NCI-H2029 (cell line): Measurements from ENCODE around the gene SPATS2L.

ENCODE experiments used
- DNase-seq: peaks from one replicate; lab custom pipeline; 2025; lab: John Stamatoyannopoulos, UW

SPATS2L gene

GRCh38 chr2:200306196-200306930, at the start of gene SPATS2L:
TSS of gene SPATS2L (plus strand) at chr2:200306693. CDS start at chr2:200389245, 82,552 bp downstream.
- no peak for DNase-seq

GRCh38 chr2:200257570-200257969, 48.9 kb upstream of the SPATS2L start:
- DNase-seq: no peak

GRCh38 chr2:200258081-200258480, 48.4 kb upstream of the SPATS2L start:
- no peak for DNase-seq

- DNase-seq: no peak
These were observed 47.5 kb upstream of the SPATS2L start for GRCh38 chr2:200258881-200259576.

- no peak for DNase-seq
These were observed 46.9 kb upstream of the SPATS2L start for GRCh38 chr2:200259577-200259957.

GRCh38 chr2:200262047-200262446, 44.4 kb upstream of the SPATS2L start:
- no peak for DNase-seq

- DNase-seq: no peak
These were observed 43.2 kb upstream of the SPATS2L start for GRCh38 chr2:200263279-200263678.

GRCh38 chr2:200264631-200265030, 41.9 kb upstream of the SPATS2L start:
- no peak for DNase-seq

GRCh38 chr2:200266406-200266805, 40.1 kb upstream of the SPATS2L start:
- no peak for DNase-seq

- no peak for DNase-seq
These were observed 39.1 kb upstream of the SPATS2L start for GRCh38 chr2:200267350-200267749.

GRCh38 chr2:200270732-200271131, 35.8 kb upstream of the SPATS2L start:
- no peak for DNase-seq

- DNase-seq: no peak
These were observed 34.2 kb upstream of the SPATS2L start for GRCh38 chr2:200272320-200272719.

GRCh38 chr2:200274116-200275075, 32.1 kb upstream of the SPATS2L start:
- no peak for DNase-seq

- no peak for DNase-seq
These were observed 31.0 kb upstream of the SPATS2L start for GRCh38 chr2:200275295-200276013.

GRCh38 chr2:200276472-200276871, 30.0 kb upstream of the SPATS2L start:
- DNase-seq: no peak

- no peak for DNase-seq
These were observed 27.7 kb upstream of the SPATS2L start for GRCh38 chr2:200278694-200279316.

GRCh38 chr2:200279857-200280256, 26.6 kb upstream of the SPATS2L start:
- no peak for DNase-seq

GRCh38 chr2:200286578-200286977, 19.9 kb upstream of the SPATS2L start:
- DNase-seq: no peak

GRCh38 chr2:200288670-200289429, 17.6 kb upstream of the SPATS2L start:
- no peak for DNase-seq

GRCh38 chr2:200296118-200296517, 10.4 kb upstream of the SPATS2L start:
- DNase-seq: no peak

GRCh38 chr2:200297100-200297499, 9.4 kb upstream of the SPATS2L start:
- DNase-seq: no peak
